GM23248 (cell line): Measurements from ENCODE around the gene ESRP2.

Experiments used
- EZH2 ChIP-seq: fragments of 200-600 bp; sonication (generic); IDR thresholded peaks from 2 replicates; pipeline ENCODE4 v1.6.1; 2018; ENCODE audit warnings: antibody characterized with exemption, mild to moderate bottlenecking; ENCODE audit not compliant: insufficient read depth, poor library complexity, severe bottlenecking
- EZH2phosphoT487 ChIP-seq: fragments of 200-600 bp; sonication (generic); IDR thresholded peaks from 2 replicates; pipeline ENCODE4 v1.6.1; 2018; ENCODE audit warnings: antibody characterized with exemption, moderate library complexity, mild to moderate bottlenecking, low read depth; ENCODE audit not compliant: insufficient read depth

DNA sequence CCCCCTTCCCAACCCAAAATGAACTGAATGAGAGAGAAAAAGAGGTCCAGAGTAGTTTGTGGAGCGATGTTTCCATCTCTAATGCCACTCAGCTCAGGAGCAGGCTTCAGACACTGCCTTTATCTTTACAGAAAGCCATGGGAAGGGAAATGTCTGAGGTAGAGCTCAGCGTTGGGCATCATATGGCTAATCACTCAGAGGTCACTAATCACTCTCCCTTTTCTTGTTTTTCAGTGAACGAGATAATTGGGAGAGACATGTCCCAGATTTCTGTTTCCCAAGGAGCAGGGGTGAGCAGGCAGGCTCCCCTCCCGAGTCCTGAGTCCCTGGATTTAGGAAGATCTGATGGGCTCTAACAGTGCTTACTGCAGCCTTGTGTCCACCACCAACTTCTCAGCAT lies 9.8 kb downstream of the ESRP2 start:
- TF ChIP-seq EZH2 (no peak), EZH2phosphoT487 (no peak)
